Stomach (tissue), 9 donors: Measurements from ENCODE around the gene TADA3. TPM values are rescaled to one million over a fixed set of nuclear protein-coding genes. Genes with fewer than 3 reads are reported as not detected.

ENCODE experiments used
- DNase-seq, 2 donors: peaks; one replicate each; pipeline versions ENCODE4 v3.0.0 to v3.0.0-alpha.2; 2013 to 2019
- H3K27ac ChIP-seq, 5 donors: fragments of 200-600 bp in 4 of 5; sonication (generic) in 4 of 5; one replicate each; pipeline ENCODE4 v1.5.1; 2013 to 2019; ENCODE audit warnings: mild to moderate bottlenecking in 1 of 5, moderate library complexity in 1 of 5
- H3K27me3 ChIP-seq, 3 donors: fragments of 200-600 bp; sonication (generic); one replicate each; pipeline ENCODE4 v1.5.1; 2017 to 2019; ENCODE audit warnings: mixed run types in 1 of 3
- H3K36me3 ChIP-seq, 4 donors: fragments of 200-600 bp; sonication (generic); 1 replicate in 3 of 4; 2 replicates in 1 of 4; pipeline ENCODE4 v1.5.1; 2016 to 2019
- H3K4me1 ChIP-seq, 4 donors: fragments of 200-600 bp; sonication (generic); one replicate each; pipeline ENCODE4 v1.5.1; 2016 to 2019
- H3K4me3 ChIP-seq, 4 donors: fragments of 200-600 bp; sonication (generic) in 3 of 4; one replicate each; pipeline ENCODE4 v1.5.1; 2016 to 2019; ENCODE audit warnings: mild to moderate bottlenecking in 1 of 4
- H3K9me3 ChIP-seq, 4 donors: fragments of 200-600 bp; sonication (generic); one replicate each; pipeline ENCODE4 v1.5.1; 2016 to 2019
- CTCF ChIP-seq, 7 experiments: fragments of 450-650 bp in 4 of 7; fragments of 200-600 bp in 3 of 7; sonication (generic) in 3 of 7; IDR thresholded peaks; one replicate each; pipeline ENCODE4 v1.5.1; 2016 to 2019; ENCODE audit warnings: antibody characterized with exemption in 7 of 7, control low read depth in 2 of 7, mild to moderate bottlenecking in 1 of 7
- EP300 ChIP-seq: sonication (generic); formaldehyde crosslinking; IDR thresholded peaks from one replicate; pipeline ENCODE4 v1.6.1; 2017; ENCODE audit warnings: antibody characterized with exemption
- POLR2A ChIP-seq, 4 donors: fragments of 450-650 bp; IDR thresholded peaks; one replicate each; pipeline ENCODE4 v1.6.1; 2016; ENCODE audit warnings: antibody characterized with exemption in 4 of 4, control low read depth in 2 of 4, mild to moderate bottlenecking in 1 of 4, moderate library complexity in 1 of 4
- POLR2AphosphoS5 ChIP-seq, 3 donors: sonication (generic); formaldehyde crosslinking; IDR thresholded peaks; one replicate each; pipeline ENCODE4 v1.6.1; 2016; ENCODE audit warnings: antibody characterized with exemption in 3 of 3
- WGBS, 5 donors: extraction: QIAGEN DNeasy Blood & Tissue Kit in 3 of 5; methylation state at CpG; one replicate each; pipeline versions ENCODE4 v1.1.5 to v1.1.7; 2013 to 2018; 5-methylcytosine and 5-hydroxymethylcytosine counted together
- intact Hi-C: fragments of 100-400 bp; cut with DNase I; formaldehyde crosslinking; loops from one replicate; pipeline ENCODE4 v1.15.1; 2023; ENCODE audit warnings: low total_unique reads
- polyA plus RNA-seq, 3 donors: library from polyadenylated mRNA; stranded (reverse); fragments of 200-250 nt; gene quantifications; one replicate each; pipeline ENCODE4 v1.2.3, GENCODE V29; 2013
- total RNA-seq, 5 donors: library from RNA; depleted of rRNA; stranded (reverse); fragments of >200 nt; gene quantifications; one replicate each; pipeline versions ENCODE4 v1.1.0 to v1.2.3, GENCODE V29; 2014 to 2016
- donor health status: healthy with polysubstance abuse.
- donor health status: Bipolar disorder and iron deficiency.
- donor health status: healthy.

The TADA3 gene
- total and polyA plus RNA-seq, 8 donors = 29.2 to 62.6 (median 40.8) TPM

- TF ChIP-seq EP300 (no peak), POLR2A (IDR thresholded peaks at IDR 0.05) (no peak), CTCF (IDR thresholded peaks at IDR 0.05) (no peak), POLR2AphosphoS5 (IDR thresholded peaks at IDR 0.05) (no peak)
- Histone ChIP-seq H3K9me3 (no peaks in the 10 kb centered on the region), H3K36me3 (peaks cover 55 to 69% (median 61%) of the 10 kb centered on the region in 4 donors), H3K27ac (no peak overlapping the region), H3K27me3 (no peaks in the 10 kb centered on the region), H3K4me1 (peaks cover 16 to 32% (median 19%) of the 10 kb centered on the region in 4 donors), H3K4me3 (no peak overlapping the region)
- intact Hi-C loops = no loop called here
- DNase-seq = no peak
- WGBS, 5 donors = 77 to 90% (median 90%) methylated on average over 3 to 12 of the region's 12 CpGs
Observed at GRCh38 chr3:9806137-9806536, 13.9 kb upstream of the TADA3 start.

- H3K27ac ChIP-seq = no peak overlapping the region
- WGBS, 5 donors = 83 to 91% (median 89%) methylated on average over 5 of the region's 5 CpGs
- no peak for DNase-seq
- H3K4me3 ChIP-seq = no peak overlapping the region
- H3K4me1 ChIP-seq = peaks cover 7 to 22% (median 11%) of the 10 kb centered on the region in 4 donors
- H3K9me3 ChIP-seq = no peaks in the 10 kb centered on the region
- no peak for TF ChIP-seq EP300
- TF ChIP-seq POLR2AphosphoS5 (IDR thresholded peaks at IDR 0.05) = no peak
- TF ChIP-seq CTCF (IDR thresholded peaks at IDR 0.05) = no peak
- TF ChIP-seq POLR2A (IDR thresholded peaks at IDR 0.05) = no peak
- H3K27me3 ChIP-seq = no peaks in the 10 kb centered on the region
- H3K36me3 ChIP-seq = peaks cover 67 to 80% (median 72%) of the 10 kb centered on the region in 4 donors
- intact Hi-C loops = no loop called here
Observed at GRCh38 chr3:9804996-9805395, 12.7 kb upstream of the TADA3 start.

- intact Hi-C loops = no loop called here
- Histone ChIP-seq H3K27me3 (no peaks in the 10 kb centered on the region), H3K4me1 (peaks cover 0 to 11% (median 2%) of the 10 kb centered on the region in 4 donors), H3K9me3 (no peaks in the 10 kb centered on the region), H3K36me3 (peaks cover 79 to 95% (median 87%) of the 10 kb centered on the region in 4 donors), H3K4me3 (no peak overlapping the region), H3K27ac (no peak overlapping the region)
- no peak for DNase-seq
- no peak for TF ChIP-seq EP300
- no peak for TF ChIP-seq POLR2A (IDR thresholded peaks at IDR 0.05)
- no peak for TF ChIP-seq CTCF (IDR thresholded peaks at IDR 0.05)
- TF ChIP-seq POLR2AphosphoS5 (IDR thresholded peaks at IDR 0.05) = no peak
- WGBS, 5 donors = 79 to 88% (median 79%) methylated on average over 1 of the region's 1 CpG
Observed at GRCh38 chr3:9803494-9803893, 11.2 kb upstream of the TADA3 start.

GRCh38 chr3:9800529-9800928 lies 8.3 kb upstream of the TADA3 start:
- no peak overlapping the region for H3K27ac ChIP-seq
- peaks cover 79 to 98% (median 94%) of the 10 kb centered on the region in 4 donors for H3K36me3 ChIP-seq
- intact Hi-C loops = no loop called here
- no peak overlapping the region for H3K4me3 ChIP-seq
- 80 to 88% (median 84%) methylated on average over 5 of the region's 5 CpGs for WGBS, 5 donors
- DNase-seq = no peak
- H3K9me3 ChIP-seq = no peaks in the 10 kb centered on the region
- peaks cover 0 to 22% (median 9%) of the 10 kb centered on the region in 4 donors for H3K4me1 ChIP-seq
- H3K27me3 ChIP-seq = no peaks in the 10 kb centered on the region
- TF ChIP-seq POLR2A (IDR thresholded peaks at IDR 0.05) = no peak
- TF ChIP-seq POLR2AphosphoS5 (IDR thresholded peaks at IDR 0.05) = no peak
- TF ChIP-seq CTCF (IDR thresholded peaks at IDR 0.05) = no peak
- TF ChIP-seq EP300 = no peak
